Measurements from ENCODE around the gene NDE1. TPM values are rescaled to one million over a fixed set of nuclear protein-coding genes. Genes with fewer than 3 reads are reported as not detected.

NDE1 gene
- total and polyA plus RNA-seq, 2 experiments from 2014 or later, result 10.3 to 11.8 TPM

DNA sequence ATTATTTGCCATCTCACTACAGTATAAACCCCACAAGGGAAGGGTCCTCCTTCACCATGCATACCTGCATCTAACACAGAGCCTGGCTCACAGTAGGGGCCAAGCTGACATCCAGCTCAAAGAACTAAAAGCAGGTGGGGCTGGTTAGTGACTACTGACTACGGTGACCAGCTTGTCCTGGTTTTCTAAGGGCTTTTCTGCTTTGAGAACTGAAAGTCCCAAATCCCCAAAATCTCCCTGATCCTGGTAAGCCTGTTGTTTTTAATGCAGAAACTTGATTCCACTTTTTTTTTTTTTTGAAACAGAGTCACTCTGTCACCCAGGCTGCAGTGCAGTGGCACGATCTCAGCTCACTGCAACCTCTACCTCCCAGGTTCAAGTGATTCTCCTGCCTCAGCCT, 89.4 kb downstream of the NDE1 start:
- H3K36me3 ChIP-seq (replicated peaks; ENCODE audit: insufficient read depth, low read depth), result no peaks in the 10 kb centered on the region
- no peak overlapping the region for H3K4me2 ChIP-seq
- H3K79me2 ChIP-seq, result no peaks in the 10 kb centered on the region
- no peaks in the 10 kb centered on the region for H3K27me3 ChIP-seq
- DNase-seq (ENCODE audit: low spot score), result no peak
- H4K20me1 ChIP-seq (ENCODE audit: insufficient read depth, poor library complexity, severe bottlenecking), result no peaks in the 10 kb centered on the region
- H3K27ac ChIP-seq, result no peak overlapping the region
- H3K9me3 ChIP-seq (ENCODE audit: low read depth), result no peaks in the 10 kb centered on the region
- H2AFZ ChIP-seq, result no peak overlapping the region
- H3K4me1 ChIP-seq (ENCODE audit: insufficient read depth), result no peaks in the 10 kb centered on the region
- H3K9me2 ChIP-seq (replicated peaks; ENCODE audit: insufficient read depth), result no peaks in the 10 kb centered on the region
- H3K4me3 ChIP-seq, result no peak overlapping the region
- TF ChIP-seq, protein P1, sequence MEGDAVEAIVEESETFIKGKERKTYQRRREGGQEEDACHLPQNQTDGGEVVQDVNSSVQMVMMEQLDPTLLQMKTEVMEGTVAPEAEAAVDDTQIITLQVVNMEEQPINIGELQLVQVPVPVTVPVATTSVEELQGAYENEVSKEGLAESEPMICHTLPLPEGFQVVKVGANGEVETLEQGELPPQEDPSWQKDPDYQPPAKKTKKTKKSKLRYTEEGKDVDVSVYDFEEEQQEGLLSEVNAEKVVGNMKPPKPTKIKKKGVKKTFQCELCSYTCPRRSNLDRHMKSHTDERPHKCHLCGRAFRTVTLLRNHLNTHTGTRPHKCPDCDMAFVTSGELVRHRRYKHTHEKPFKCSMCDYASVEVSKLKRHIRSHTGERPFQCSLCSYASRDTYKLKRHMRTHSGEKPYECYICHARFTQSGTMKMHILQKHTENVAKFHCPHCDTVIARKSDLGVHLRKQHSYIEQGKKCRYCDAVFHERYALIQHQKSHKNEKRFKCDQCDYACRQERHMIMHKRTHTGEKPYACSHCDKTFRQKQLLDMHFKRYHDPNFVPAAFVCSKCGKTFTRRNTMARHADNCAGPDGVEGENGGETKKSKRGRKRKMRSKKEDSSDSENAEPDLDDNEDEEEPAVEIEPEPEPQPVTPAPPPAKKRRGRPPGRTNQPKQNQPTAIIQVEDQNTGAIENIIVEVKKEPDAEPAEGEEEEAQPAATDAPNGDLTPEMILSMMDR (IDR thresholded peaks at IDR 0.05; ENCODE audit: poor library complexity), result no peak
- TF ChIP-seq EZH2phosphoT487 (IDR thresholded peaks at IDR 0.05; ENCODE audit: low read depth, severe bottlenecking, unreplicated experiment) (no peak), EZH2 (IDR thresholded peaks at IDR 0.05; ENCODE audit: borderline replicate concordance) (no peak)
- WGBS (ENCODE audit: low lambda C conversion rate, missing lambda C conversion rate), result 93% methylated on average over 2 of the region's 2 CpGs

DNA sequence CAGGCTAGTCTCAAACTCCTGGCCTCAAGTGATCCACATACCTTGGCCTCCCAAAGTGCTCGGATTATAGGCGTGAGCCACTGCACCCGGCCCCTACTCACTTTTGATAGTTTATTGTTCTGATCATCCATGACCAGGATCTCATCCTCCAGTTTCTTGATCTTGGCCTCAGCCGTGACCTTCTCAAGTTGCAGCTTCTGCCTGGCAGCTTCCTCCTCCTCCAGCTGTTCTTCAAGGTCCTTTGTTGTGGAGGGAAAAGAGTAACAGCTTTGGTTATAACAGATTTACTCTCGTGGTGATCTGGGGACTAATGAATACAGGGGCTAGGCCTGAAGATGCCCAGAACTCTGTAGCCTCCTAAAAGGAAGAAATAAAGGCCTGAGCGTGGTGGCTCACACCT, 89.9 kb downstream of the NDE1 start:
- Histone ChIP-seq H2AFZ (no peak overlapping the region), H3K36me3 (replicated peaks; ENCODE audit: insufficient read depth, low read depth) (no peaks in the 10 kb centered on the region), H3K4me3 (no peak overlapping the region), H3K27me3 (no peaks in the 10 kb centered on the region), H4K20me1 (ENCODE audit: insufficient read depth, poor library complexity, severe bottlenecking) (no peaks in the 10 kb centered on the region), H3K9me2 (replicated peaks; ENCODE audit: insufficient read depth) (no peaks in the 10 kb centered on the region), H3K4me2 (no peak overlapping the region), H3K4me1 (ENCODE audit: insufficient read depth) (no peaks in the 10 kb centered on the region), H3K9me3 (ENCODE audit: low read depth) (no peaks in the 10 kb centered on the region), H3K79me2 (no peaks in the 10 kb centered on the region), H3K27ac (no peak overlapping the region)
- DNase-seq (ENCODE audit: low spot score), result no peak
- TF ChIP-seq EZH2 (IDR thresholded peaks at IDR 0.05; ENCODE audit: borderline replicate concordance) (no peak), EZH2phosphoT487 (IDR thresholded peaks at IDR 0.05; ENCODE audit: low read depth, severe bottlenecking, unreplicated experiment) (no peak)
- TF ChIP-seq, protein P1 (IDR thresholded peaks at IDR 0.05; ENCODE audit: poor library complexity), result no peak
- WGBS (ENCODE audit: low lambda C conversion rate, missing lambda C conversion rate), result 88% methylated on average over 6 of the region's 6 CpGs

DNA sequence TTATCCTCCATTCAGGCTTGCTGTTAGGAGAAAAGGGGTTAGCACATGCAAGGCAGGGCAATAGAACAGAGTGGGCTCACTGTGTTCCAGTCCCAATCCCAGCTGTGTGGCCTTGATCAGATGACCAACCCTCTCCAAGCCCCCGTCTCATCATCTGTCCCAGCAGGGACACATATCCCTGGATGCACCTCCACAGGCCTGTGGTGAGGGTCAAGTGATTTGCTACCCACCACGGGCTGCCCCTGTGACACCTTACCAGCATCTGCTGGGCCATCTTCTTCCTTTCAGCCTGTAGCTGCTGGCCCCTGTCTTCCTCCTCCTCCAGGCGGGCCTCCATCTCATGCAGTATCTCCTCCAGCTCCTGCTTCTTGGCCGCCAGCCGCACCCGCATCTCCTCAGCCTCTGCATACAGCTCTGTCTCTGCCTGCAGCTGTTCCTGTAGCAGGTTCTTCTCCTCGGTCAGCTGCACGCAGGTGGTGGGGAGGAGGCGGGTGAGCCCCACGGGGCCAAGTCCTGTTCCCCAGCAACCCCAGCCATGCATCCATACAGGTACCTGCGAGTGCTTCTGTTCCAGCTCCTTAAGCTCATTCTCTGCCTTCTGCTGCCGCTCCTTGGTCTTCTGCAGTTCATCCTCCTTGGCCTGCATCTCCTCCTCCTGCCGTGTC, 91.3 kb downstream of the NDE1 start:
- WGBS (ENCODE audit: low lambda C conversion rate, missing lambda C conversion rate), result 94% methylated on average over 12 of the region's 13 CpGs
- Histone ChIP-seq H3K4me2 (no peak overlapping the region), H3K9me2 (replicated peaks; ENCODE audit: insufficient read depth) (no peaks in the 10 kb centered on the region), H3K27me3 (no peaks in the 10 kb centered on the region), H3K4me3 (no peak overlapping the region), H3K4me1 (ENCODE audit: insufficient read depth) (no peaks in the 10 kb centered on the region), H2AFZ (no peak overlapping the region), H3K36me3 (replicated peaks; ENCODE audit: insufficient read depth, low read depth) (no peaks in the 10 kb centered on the region), H3K9me3 (ENCODE audit: low read depth) (no peaks in the 10 kb centered on the region), H3K27ac (no peak overlapping the region), H4K20me1 (ENCODE audit: insufficient read depth, poor library complexity, severe bottlenecking) (no peaks in the 10 kb centered on the region), H3K79me2 (no peaks in the 10 kb centered on the region)
- no peak for TF ChIP-seq EZH2phosphoT487 (IDR thresholded peaks at IDR 0.05; ENCODE audit: low read depth, severe bottlenecking, unreplicated experiment)
- TF ChIP-seq EZH2 (IDR thresholded peaks at IDR 0.05; ENCODE audit: borderline replicate concordance), result no peak
- TF ChIP-seq, protein P1 (IDR thresholded peaks at IDR 0.05; ENCODE audit: poor library complexity), result no peak
- no peak for DNase-seq (ENCODE audit: low spot score)

All from hepatocyte (in vitro differentiated cells).